ENCODE results near the gene SLC26A2.
"Not testable (repeated sequence)": the region's sequence is repeated elsewhere in the genome, so short reads cannot be mapped to it uniquely, and the experiment has no call there.

SLC26A2 gene

DNA sequence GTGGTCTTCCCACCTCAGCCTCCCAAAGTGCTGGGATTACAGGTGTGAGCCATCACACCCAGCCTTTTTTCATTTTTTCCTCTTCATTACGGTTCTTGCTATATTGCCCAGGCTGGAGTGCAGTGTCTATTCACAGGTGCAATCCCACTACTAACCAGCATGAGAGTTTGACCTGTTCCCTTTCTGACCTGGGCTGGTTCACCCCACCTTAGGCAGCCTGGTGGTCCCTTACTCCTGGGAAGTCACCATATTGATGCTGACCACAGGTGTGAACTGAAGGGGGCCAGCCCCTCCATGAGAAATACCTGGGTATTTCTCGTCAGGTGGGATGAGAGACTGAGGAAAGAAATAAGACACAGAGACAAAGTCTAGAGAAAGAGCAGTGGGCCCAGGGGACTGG is 18.4 kb upstream of the SLC26A2 start:
- Histone ChIP-seq H3K9me3 (no peaks in the 10 kb centered on the region), H3K4me1 (no peaks in the 10 kb centered on the region), H3K27me3 (ENCODE audit: low read depth) (no peaks in the 10 kb centered on the region), H3K36me3 (replicated peaks) (no peaks in the 10 kb centered on the region), H3K4me3 (no peak overlapping the region)
- in situ Hi-C loops (cut with MboI; ENCODE audit: low sequenced_read_pairs): no loop called here
- DNase-seq (ENCODE audit: low spot score in 2 of 2): no peak

DNA sequence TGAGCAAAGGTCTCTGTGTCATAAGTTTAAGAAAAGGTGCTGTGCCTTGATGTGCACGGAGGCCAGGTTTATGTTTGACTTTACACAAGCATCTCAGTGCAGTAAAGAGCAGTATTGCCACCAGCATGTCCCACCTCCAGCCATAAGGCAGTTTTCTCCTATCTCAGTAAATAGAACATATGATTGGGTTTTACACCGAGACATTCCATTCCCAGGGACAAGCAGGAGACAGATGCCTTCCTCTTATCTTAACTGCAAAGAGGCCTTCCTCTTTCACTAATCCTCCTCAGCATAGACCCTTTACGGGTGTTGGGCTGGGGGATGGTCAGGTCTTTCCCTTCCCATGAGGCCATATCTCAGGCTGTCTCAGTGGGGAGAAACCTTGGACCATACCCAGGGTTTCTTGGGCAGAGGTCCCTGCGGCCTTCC is 17.8 kb upstream of the SLC26A2 start:
- H3K36me3 ChIP-seq (replicated peaks); in situ Hi-C loops (cut with MboI; ENCODE audit: low sequenced_read_pairs); DNase-seq (ENCODE audit: low spot score in 2 of 2); H3K4me1 ChIP-seq; H3K4me3 ChIP-seq; H3K27me3 ChIP-seq (ENCODE audit: low read depth); H3K9me3 ChIP-seq: not testable (repeated sequence)

DNA sequence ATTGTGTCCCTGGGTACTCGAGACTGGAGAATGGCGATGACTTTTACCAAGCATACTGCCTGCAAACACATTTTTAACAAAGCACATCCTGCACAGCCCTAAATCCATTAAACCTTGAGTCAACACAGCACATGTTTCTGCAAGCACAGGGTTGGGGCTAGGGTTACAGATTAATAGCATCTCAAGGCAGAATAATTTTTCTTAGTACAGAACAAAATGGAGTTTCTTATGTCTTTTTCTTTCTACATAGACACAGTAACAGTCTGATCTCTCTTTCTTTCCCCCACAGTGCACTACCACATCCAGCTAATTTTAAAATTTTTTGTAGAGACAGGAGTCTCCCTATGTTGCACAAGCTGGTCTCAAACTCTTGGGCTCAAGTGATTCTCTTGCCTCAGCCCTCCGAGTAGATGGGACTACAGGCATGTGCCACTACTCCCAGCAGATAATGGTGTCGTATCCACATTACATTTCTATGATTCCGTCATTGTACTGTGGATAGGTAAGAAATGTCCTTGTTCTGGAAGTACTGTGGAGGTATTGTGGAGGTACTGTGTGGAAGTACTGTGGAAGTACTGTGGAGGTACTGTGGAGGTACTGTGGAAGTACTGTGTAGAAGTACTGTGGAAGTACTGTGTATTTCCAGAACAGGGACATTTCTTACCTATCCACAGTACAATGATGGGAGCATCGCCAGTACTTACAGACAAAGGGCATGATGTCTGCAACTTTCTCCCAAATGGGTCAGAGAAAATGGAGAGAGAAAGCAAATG is 17.2 kb upstream of the SLC26A2 start:
- H3K9me3 ChIP-seq; H3K4me3 ChIP-seq; H3K27me3 ChIP-seq (ENCODE audit: low read depth); H3K4me1 ChIP-seq; DNase-seq (ENCODE audit: low spot score in 2 of 2); H3K36me3 ChIP-seq (replicated peaks); in situ Hi-C loops (cut with MboI; ENCODE audit: low sequenced_read_pairs): not testable (repeated sequence)

DNA sequence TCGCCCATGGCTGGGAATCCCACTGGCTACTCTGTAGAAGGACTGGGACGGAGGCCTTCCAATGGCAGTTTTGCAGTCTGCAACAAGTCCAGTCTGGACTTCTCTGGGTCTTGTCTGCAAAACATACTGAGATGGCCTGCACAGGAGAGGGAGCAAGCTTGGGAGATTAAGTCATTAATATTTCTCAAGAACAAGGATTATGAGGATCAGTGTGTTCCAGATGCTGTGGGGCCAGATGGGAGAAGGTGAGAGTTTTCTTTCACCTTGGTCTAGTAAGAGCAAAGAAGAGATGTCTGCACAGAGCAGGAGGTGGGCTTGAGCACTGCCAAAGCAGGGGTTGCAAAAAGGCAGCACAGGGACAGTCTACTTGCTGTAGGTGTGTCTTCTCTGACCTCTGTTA is 15.9 kb upstream of the SLC26A2 start, which contains the start of gene PDE6A:
Gene PDE6A (minus strand): TSS at position 128 of the 400 bp plus-strand sequence. CDS start 120 bp downstream, at position 8.
- no peak for DNase-seq (ENCODE audit: low spot score in 2 of 2)
- H3K4me1 ChIP-seq: no peaks in the 10 kb centered on the region
- no peak within 1 kb of the TSS for H3K4me3 ChIP-seq
- peaks cover 3% of the 10 kb centered on the region; the same call in 1 of the 2 replicates for H3K27me3 ChIP-seq (ENCODE audit: low read depth)
- no peaks in the 10 kb centered on the region for H3K36me3 ChIP-seq (replicated peaks)
- in situ Hi-C loops (cut with MboI; ENCODE audit: low sequenced_read_pairs): no loop called here
- H3K9me3 ChIP-seq: no peaks in the 10 kb centered on the region

DNA sequence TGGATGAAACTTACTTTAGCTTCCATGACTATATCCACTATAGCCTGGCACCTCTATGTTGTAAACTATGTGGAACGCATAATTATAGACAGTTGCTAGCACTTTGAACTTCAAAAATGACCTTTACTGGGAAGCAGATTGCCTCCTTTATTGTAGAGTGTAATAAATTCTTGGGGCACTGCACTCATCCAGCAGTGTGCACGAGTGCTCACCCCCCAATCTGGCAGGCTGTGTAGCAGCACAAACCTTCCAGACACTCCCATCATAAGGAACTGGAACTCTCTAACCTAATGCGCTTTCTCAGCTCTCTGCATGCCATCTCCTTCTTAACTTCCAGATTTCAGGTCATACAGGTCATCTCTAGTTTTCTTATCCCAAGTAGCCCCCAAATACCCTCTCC is 14.4 kb upstream of the SLC26A2 start:
- Histone ChIP-seq H3K9me3 (no peaks in the 10 kb centered on the region), H3K4me1 (no peaks in the 10 kb centered on the region), H3K27me3 (ENCODE audit: low read depth) (peaks cover 3% of the 10 kb centered on the region; the same call in 1 of the 2 replicates), H3K36me3 (replicated peaks) (no peaks in the 10 kb centered on the region), H3K4me3 (no peak overlapping the region)
- no peak for DNase-seq (ENCODE audit: low spot score in 2 of 2)
- in situ Hi-C loops (cut with MboI; ENCODE audit: low sequenced_read_pairs): no loop called here

DNA sequence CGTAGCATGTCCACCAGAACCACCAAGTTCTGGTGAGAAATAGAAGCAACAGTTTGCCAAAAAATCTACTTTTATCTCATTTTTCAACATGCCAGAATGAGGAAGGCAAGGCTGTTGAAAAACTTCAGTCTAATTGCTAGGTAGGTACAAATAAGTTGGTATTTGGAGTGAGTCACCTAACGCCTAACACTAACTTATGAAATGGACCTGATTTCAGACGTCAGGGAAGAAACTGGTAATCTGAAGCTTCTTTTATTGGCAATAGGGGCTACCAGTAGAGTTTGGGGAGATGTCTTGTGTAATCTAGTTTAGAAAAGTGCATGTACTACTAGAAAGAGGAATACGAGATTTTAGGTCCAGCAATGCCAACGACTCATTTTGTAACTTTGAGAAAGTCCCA is 11.6 kb upstream of the SLC26A2 start:
- Histone ChIP-seq H3K4me3 (no peak overlapping the region), H3K27me3 (ENCODE audit: low read depth) (peaks cover 3% of the 10 kb centered on the region; the same call in 1 of the 2 replicates), H3K36me3 (replicated peaks) (no peaks in the 10 kb centered on the region), H3K4me1 (no peaks in the 10 kb centered on the region), H3K9me3 (no peaks in the 10 kb centered on the region)
- DNase-seq (ENCODE audit: low spot score in 2 of 2): no peak
- in situ Hi-C loops (cut with MboI; ENCODE audit: low sequenced_read_pairs): no loop called here

DNA sequence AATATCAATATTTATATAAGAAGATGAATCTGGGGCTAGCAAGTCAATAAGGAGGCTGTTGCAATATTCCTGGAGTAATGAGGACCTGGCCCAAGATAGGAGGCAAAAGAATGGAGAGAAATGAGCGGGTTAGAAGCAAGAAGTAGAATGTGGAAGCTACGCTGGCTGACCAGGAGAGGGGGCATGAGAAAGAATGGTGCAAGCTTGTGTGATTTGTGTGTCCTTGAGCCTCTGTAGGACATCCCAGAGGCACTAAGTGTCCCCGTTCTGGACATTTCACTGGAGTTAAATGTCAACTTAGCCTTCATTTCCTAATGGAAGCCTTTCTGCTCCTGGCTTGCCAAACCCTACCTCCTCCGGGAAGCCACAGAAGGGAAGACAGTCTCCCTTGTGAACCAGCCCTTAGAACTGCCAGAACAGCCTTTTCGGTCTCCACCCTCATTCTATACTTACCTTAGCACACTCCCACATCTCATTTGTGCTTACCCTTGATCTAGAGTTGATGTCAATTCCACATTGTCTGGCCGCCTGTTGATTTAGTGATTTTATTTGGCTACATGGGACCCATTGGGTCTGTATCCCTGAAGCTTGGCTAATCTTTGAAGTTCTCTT is 9.3 kb upstream of the SLC26A2 start:
- in situ Hi-C loops (cut with MboI; ENCODE audit: low sequenced_read_pairs): no loop called here
- Histone ChIP-seq H3K4me1 (no peaks in the 10 kb centered on the region), H3K36me3 (replicated peaks) (no peaks in the 10 kb centered on the region), H3K9me3 (no peaks in the 10 kb centered on the region), H3K4me3 (no peak overlapping the region), H3K27me3 (ENCODE audit: low read depth) (peaks cover 3% of the 10 kb centered on the region; the same call in 1 of the 2 replicates)
- DNase-seq (ENCODE audit: low spot score in 2 of 2): no peak

DNA sequence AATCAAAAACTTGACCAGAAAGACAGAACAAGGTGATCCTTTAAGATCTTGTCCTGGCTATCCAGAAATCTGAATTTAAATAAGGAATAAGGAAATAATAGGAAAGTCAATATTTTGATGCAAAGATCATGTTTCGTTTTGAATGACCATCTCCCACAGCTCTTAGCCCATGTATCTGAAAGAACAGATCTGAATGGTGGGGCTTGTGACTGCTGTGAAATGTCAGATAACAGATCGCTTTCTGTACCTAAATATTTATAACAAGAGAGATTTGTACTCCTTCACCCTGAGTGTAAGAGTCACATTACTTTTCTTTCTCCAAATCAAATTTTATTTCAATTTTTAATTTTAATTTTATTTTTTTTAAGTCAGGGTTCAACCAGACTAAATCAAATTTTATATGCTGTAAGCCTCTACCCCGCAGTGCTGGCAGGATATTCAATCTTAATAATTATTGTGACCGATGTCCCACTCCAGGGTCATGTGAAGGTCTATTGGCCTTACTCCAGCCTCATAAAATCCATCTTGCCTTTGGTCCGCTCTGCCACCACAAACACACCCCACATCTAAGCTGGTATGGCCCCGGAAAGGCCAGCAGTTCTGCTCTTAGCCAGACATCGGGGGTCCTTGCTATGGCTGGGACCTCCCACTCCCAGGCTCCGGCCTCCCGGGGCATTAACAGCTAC is 7.0 kb upstream of the SLC26A2 start:
- DNase-seq (ENCODE audit: low spot score in 2 of 2): no peak
- no peaks in the 10 kb centered on the region for H3K36me3 ChIP-seq (replicated peaks)
- peaks cover 3% of the 10 kb centered on the region; the same call in 1 of the 2 replicates for H3K27me3 ChIP-seq (ENCODE audit: low read depth)
- H3K9me3 ChIP-seq: no peaks in the 10 kb centered on the region
- H3K4me1 ChIP-seq: peaks cover 2% of the 10 kb centered on the region; the same call in 1 of the 2 replicates
- H3K4me3 ChIP-seq: no peak overlapping the region
- in situ Hi-C loops (cut with MboI; ENCODE audit: low sequenced_read_pairs): no loop called here

DNA sequence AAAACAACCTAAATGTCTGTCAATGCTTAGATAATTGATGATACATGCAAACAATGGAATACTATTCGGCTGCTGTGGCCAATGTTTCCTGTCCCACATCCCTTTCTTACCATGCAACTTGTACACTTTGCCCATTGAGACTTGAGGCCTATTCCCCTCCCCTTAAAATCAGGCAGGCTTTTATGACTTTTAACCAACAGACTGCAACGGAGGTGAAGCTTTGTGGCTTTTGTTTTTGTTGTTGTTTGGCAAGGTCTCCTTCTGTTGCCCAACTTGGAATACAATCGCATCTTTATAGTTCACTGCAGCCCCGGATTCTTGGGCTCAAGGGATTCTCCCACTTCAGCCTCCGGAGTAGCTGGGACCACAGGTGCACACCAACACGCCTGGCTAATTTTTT is 5.8 kb upstream of the SLC26A2 start:
- in situ Hi-C loops (cut with MboI; ENCODE audit: low sequenced_read_pairs): no loop called here
- peaks cover 6% of the 10 kb centered on the region for H3K4me1 ChIP-seq
- H3K9me3 ChIP-seq: no peaks in the 10 kb centered on the region
- no peak overlapping the region for H3K4me3 ChIP-seq
- no peak for DNase-seq (ENCODE audit: low spot score in 2 of 2)
- no peaks in the 10 kb centered on the region for H3K27me3 ChIP-seq (ENCODE audit: low read depth)
- H3K36me3 ChIP-seq (replicated peaks): no peaks in the 10 kb centered on the region

DNA sequence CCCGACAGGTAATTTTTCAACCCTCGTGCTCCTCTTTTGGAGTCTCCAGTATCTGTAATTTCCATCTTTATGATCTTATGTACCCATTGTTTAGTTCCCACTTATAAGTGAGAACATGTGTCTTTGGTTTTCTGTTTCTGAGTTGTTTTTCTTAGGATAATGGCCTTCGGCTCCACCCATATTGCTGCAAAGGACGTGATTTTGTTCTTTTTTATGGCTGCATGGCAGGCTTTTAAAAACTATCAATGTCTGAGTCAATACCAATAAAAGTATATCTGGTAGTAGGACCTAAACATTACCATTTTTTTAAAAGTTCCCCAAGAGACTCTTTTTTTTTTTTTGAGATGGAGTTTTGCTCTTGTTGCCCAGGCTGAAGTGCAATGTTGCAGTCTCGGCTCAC is 3.9 kb upstream of the SLC26A2 start:
- H3K36me3 ChIP-seq (replicated peaks): no peaks in the 10 kb centered on the region
- H3K4me3 ChIP-seq: no peak overlapping the region
- peaks cover 16% of the 10 kb centered on the region for H3K4me1 ChIP-seq
- no peak for DNase-seq (ENCODE audit: low spot score in 2 of 2)
- H3K9me3 ChIP-seq: no peaks in the 10 kb centered on the region
- no peaks in the 10 kb centered on the region for H3K27me3 ChIP-seq (ENCODE audit: low read depth)
- in situ Hi-C loops (cut with MboI; ENCODE audit: low sequenced_read_pairs): no loop called here

DNA sequence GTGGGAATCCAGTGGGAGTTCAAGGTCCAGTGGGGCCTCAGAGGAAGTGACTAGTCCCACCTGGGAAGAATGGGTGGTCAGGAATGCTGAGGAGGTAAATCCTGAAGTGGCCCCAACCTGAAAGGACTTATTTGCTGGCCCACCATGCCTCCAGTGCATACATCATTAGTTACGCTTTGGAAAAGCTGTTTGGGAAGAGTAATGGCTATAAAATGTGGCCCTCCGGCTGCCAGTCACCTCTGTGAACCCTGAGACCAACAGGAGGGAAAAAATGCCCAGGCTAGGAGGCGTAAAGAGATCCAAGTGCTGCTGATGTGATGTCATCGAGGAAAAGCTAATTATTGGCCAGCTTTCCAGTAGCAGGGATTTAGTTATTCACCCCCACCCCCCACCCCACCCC is 2.7 kb upstream of the SLC26A2 start:
- DNase-seq (ENCODE audit: low spot score in 2 of 2): no peak
- no peaks in the 10 kb centered on the region for H3K9me3 ChIP-seq
- H3K36me3 ChIP-seq (replicated peaks): no peaks in the 10 kb centered on the region
- H3K27me3 ChIP-seq (ENCODE audit: low read depth): no peaks in the 10 kb centered on the region
- H3K4me3 ChIP-seq: no peak overlapping the region
- H3K4me1 ChIP-seq: peaks cover 19% of the 10 kb centered on the region
- in situ Hi-C loops (cut with MboI; ENCODE audit: low sequenced_read_pairs): no loop called here

DNA sequence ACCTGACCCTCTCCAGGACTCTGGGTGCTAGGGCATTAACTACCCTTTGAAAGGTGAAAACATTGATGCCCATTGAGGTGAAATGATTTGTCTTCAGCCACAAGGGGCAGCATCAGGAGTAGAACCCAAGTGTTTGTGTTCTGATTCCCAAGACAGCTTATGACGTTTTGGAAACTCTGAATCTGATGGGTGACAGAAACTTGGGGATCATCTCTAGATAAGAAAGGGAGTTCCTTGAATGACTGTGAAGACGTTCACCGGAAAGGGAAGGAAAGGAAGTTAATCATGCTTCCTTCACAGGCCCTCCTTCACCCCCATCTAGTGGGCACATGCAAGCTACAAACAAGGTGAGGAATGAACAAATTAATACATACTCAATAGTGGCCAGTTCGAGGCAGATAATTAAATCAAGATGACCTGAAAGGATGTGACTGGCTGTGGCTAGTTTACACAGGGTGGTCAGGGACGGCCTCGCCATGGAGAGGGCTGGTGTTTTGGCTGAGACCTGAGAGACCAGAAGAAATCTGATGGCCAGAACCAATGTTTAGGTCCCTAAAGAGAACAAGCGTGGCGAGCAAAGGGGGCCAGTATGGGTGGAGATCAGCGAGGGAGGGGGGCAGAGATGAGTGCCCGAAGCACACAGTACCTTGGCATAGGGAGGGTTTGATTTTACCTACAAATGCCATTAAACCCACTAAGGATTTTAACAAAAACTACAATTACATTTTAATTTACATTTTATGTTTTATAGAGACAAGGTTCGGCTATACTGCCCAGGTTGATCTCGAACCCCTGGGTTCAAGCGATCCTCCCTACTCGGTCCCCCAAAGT is 937 bp upstream of the SLC26A2 start:
- H3K4me3 ChIP-seq: peak overlapping the region; percentile 70
- H3K9me3 ChIP-seq: no peaks in the 10 kb centered on the region
- DNase-seq (ENCODE audit: low spot score in 2 of 2): peak; percentile 23 to 32
- no peaks in the 10 kb centered on the region for H3K36me3 ChIP-seq (replicated peaks)
- no peaks in the 10 kb centered on the region for H3K27me3 ChIP-seq (ENCODE audit: low read depth)
- H3K4me1 ChIP-seq: peaks cover 19% of the 10 kb centered on the region
- in situ Hi-C loops (cut with MboI; ENCODE audit: low sequenced_read_pairs): no loop called here

DNA sequence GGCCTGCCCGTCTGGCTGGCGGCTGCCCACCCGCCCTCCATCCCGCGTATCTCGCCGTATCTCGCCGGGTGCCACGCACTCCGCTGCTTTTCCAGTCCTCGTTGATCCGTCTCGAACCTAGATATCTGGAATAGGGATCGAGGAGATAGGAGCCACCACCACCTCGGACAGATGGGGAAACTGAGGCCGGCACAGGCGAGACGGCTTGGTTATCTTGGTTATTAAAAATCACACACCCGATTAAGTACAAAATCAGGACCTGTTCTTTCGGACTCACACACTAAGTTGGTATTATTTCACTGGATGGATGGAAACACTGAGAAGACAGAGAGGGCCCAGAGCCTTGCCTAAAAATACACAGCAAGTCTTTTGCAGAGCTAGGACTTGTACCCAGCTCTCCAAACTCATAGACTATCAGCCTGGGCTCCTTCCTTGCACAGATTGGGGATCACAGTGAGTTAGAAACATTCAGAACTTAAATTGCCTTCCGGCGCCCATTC is 678 bp downstream of the SLC26A2 start:
- H3K27me3 ChIP-seq (ENCODE audit: low read depth): no peaks in the 10 kb centered on the region
- peak overlapping the region; percentile 70 for H3K4me3 ChIP-seq
- no peaks in the 10 kb centered on the region for H3K9me3 ChIP-seq
- in situ Hi-C loops (cut with MboI; ENCODE audit: low sequenced_read_pairs): no loop called here
- peaks cover 19% of the 10 kb centered on the region for H3K4me1 ChIP-seq
- no peak for DNase-seq (ENCODE audit: low spot score in 2 of 2)
- no peaks in the 10 kb centered on the region for H3K36me3 ChIP-seq (replicated peaks)
